NCI-H1417 (cell line): ENCODE data around the gene KCNQ2.

Source experiments
- DNase-seq, 3 experiments: peaks; one replicate each; lab custom pipeline; 2025; lab: John Stamatoyannopoulos, UW

The KCNQ2 gene

GRCh38 chr20:63403403-63404105, 68.9 kb downstream of the KCNQ2 start:
- DNase-seq: no peak

- peak in 2 of 3 experiments; percentile 42 to 46 for DNase-seq
Measured at GRCh38 chr20:63402860-63403220, 69.6 kb downstream of the KCNQ2 start.

DNA sequence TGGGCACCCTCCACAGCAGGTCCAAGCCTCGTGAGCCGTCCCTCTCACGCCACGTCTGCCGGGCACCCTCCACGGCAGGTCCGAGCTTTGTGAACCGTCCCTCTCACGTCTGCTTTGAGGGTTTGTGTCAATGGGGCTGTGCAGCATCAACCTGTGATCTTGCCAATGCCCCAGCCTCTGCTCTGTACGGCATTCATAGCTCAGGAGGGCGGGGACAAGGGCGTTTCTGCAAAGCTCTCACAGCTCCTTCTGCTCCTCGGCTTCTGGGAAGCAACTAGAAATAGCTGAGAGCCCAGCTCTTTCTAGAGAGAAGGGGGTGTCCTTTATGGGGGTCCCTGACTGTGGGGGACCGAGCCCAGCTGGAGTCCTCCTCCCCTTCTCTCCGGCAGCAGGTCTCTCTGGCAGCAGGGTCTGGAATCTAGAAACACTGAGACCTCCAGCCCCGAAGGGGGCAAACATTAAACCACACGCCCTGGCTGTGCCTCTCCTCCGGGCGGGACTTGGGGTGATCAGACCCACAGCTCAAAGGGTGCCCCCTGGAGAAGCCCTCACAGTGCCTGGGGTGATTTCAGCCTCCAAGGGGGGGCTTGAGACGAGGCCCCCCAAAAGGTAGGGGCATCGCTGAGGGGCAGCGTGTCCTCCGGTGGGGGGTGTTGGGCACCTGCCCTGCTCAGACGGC, 70.1 kb downstream of the KCNQ2 start:
- DNase-seq: peak; percentile 16 to 23 (median 22)

DNA sequence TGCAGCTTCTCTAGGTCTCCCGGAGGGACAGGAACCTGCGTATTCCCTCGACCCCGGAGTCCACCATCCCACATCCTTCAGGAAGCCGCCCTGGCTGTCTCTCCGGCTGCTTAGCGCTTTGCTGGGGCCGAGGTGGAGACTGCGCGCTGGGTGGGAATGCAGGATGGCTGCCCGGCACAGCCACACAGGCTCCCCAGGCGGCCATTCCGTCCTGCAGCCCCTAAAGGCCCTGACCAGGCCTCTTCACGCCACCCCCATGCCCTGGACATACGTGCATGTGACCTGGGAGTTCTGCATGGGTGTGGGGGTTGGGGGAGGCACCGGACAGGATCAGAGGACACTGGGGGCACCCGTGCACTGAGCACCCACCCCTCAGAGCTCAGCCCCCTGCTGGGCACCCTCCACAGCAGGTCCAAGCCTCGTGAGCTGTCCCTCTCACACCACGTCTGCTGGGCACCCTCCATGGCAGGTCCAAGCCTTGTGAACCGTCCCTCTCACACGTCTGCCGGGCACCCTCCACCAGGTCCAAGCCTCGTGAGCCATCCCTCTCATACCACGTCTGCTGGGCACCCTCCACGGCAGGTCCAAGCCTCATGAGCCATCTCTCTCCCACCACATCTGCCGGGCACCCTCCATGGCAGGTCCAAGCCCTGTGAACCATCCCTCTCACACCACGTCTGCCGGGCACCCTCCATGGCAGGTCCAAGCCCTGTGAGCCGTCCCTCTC, 70.9 kb downstream of the KCNQ2 start:
- no peak for DNase-seq

DNA sequence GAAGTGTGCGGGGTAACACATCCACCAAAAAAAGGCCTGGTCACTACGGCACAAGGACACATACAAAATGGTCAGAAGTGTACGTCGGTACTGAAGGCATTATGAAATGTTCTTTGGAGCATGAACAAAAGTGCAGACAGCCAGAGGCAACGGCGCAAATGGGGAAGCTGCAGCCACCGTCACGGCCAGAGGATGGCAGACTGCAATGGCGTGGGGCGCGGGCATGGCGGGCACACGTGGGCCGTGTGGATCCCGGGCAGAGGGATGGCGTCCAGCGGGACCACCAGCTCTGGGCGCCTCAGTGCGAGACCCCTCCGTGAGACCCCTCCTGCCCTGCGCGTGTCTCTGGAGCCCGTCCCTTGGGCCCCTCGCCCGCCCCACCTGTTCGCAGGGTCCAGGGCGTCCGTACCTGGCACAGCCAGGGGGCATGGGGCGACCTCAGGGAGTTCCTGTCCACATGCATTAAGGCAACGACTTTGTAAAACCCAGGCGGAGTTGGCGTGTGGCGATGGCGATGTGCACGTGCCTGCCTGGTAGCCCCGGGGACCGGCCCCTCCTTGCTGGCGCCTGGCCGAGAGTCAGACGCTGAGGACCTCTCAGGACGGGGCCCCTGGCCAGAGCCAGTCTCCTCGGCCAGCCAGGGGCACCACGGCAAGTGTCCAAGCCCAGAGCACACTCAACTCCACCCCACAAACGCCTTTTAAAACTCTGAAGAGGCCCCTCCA, 71.8 kb downstream of the KCNQ2 start:
- peak in 1 of 3 experiments; percentile 32 for DNase-seq

GRCh38 chr20:63399596-63400375, 72.7 kb downstream of the KCNQ2 start:
- no peak for DNase-seq

- DNase-seq: no peak
Measured at GRCh38 chr20:63398744-63399514, 73.5 kb downstream of the KCNQ2 start.

DNA sequence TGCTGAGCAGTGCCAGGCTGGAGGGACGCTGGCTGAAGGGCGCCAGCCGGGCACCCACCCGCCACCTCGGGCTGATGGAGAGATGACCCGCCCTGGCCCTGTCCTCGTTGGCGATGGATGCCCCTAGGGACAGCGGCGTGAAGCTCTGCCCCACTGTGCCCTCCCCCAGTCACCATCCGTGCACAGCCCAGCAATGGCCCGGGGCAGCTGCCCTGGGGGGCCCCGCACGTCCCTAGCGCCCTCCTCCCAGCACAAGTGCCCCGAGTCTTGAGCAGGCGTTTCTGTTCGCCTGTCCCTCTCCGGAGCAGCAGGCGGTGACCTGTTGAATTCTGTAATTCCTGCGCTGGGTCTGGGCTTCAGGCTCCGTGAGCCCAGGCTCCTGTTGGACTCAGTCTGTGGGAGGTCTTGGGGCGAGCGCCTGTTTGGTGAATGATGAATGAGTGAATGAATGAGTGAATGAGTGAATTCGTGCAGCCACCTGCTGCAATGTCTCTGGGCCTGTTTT, 74.5 kb downstream of the KCNQ2 start:
- no peak for DNase-seq

DNA sequence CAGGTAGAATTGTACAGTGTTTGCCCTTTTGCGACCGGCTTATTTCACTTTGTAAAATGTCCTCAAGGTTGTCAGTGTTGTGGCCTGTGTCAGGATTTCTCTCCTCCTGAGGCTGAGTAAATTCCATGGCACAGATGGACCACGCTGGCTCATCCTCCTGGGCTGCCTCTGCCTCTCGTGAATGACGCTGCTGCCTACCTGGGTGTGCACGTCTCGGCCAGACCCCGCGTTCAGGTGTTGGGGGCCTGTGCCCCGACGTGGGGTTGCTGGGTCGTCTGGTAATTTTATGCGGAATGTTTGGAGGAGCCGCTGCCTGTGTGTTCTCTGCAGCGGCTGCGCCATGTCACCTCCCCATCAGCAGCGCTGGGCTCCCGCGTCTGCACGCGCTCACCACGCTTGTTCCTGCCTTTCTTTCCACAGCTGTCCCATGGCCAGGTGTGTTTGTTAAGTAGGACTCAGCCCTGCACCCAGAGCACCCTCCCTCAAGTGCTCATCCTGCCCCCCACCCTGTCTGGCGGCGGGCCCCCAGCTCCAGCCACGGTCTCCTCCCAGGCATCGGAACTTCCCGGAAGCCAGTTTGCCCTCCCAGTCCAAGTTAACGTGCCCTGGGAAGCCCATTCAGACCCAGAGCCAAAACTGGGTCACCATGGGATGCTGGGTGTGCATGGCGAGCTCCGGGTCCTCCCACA, 75.2 kb downstream of the KCNQ2 start:
- DNase-seq: no peak

DNA sequence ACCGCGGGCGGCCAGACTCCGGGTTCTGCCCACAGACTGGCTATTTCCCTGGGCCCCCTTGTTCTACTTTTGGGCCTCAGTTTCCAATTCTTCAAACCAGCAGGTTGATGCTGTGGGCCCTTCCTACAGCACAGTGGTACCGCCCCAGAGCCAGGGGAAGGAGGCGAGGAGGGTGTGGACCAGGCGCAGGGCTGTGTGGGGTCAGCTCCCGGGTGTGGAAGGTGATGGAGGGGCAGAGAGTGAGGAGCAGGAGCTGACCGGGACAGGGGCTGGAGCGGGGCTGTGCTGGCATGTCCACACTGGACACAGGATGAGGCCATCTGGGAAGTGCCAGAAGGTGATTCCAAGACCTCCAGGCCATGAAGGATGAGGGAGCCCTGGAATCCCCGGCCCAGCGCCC, 76.2 kb downstream of the KCNQ2 start:
- DNase-seq: no peak

DNA sequence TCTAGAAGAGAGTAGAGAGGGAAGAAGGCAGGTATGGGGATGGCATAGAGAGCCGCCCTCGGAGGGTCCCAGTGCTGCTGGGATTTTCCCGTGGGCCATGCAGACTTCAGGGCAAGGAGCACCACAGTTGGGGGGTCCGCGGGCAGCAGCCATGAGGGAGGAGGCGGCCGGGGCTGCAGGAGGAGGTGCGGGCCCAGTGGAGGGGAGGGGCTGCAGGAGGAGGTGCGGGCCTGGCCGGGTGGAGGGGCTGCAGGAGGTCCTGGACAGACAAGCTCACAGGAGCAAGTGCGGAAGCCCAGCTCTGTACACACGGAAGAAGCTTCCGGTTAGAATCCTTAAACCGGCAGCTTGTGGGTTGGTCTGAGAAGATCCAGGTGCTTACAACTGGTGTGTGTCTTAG, 76.7 kb downstream of the KCNQ2 start:
- DNase-seq: no peak

- DNase-seq: no peak
Measured at GRCh38 chr20:63394920-63395455, 77.5 kb downstream of the KCNQ2 start.

DNA sequence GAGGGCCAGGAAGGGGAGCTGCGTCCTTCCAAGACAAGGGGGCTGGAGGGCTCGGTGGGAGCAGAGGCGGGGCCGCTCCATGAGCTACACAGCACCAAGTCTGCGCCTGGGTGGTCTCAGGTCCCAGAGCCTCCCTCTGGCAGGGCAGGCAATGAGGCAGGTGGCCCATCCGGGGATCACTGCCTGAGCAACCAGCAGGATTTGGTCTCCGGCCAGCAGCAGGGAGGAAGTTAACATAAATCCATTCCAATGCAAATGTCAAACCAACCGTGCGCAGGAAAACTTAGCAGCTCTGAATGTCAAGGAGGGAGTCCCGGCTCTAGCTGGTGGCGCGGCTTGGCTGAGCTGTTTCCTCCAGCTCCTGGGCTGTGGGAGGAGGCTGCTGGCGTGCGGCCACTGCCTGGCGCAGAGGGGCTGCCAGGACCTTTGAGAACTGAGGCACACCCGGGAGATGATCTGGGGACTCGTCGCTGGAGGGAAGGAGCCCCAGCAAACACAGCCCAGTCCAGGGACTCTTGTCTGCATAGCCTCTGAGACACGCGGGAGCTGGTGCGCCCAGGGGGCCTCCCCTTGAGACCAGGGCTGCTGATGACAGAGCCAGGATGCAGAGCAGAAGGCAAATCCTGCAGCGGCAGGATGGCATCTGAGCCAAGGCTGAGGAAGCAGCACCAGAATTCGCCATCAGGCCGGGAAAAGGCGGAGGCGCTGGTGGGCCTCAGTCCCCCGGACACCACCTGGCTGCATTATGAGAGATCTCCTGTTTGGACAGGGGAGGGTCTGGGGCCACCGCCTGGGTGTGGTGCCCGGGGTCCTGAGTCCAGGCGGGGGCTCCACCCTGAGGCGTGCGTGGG, 78.2 kb downstream of the KCNQ2 start:
- no peak for DNase-seq

DNA sequence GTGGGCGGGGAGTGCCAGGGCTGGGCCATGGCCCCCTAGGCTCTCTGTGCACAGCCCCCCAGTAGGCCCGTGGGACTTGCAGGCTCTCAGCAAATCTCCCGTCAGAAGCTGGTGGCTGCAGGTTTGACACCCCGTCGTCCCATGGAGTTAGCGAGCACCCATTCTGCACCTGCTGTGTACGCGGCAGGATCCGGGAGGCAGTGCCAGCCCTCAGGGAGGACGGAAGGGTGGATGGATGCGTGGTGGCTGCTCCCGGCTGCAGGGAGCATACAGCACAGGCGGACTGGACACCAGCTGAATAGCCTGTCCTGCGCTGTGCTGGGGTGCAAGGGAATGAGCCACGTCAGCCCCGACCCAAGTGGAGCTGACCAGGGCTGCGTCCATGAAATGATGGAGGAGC, 78.9 kb downstream of the KCNQ2 start:
- no peak for DNase-seq

DNA sequence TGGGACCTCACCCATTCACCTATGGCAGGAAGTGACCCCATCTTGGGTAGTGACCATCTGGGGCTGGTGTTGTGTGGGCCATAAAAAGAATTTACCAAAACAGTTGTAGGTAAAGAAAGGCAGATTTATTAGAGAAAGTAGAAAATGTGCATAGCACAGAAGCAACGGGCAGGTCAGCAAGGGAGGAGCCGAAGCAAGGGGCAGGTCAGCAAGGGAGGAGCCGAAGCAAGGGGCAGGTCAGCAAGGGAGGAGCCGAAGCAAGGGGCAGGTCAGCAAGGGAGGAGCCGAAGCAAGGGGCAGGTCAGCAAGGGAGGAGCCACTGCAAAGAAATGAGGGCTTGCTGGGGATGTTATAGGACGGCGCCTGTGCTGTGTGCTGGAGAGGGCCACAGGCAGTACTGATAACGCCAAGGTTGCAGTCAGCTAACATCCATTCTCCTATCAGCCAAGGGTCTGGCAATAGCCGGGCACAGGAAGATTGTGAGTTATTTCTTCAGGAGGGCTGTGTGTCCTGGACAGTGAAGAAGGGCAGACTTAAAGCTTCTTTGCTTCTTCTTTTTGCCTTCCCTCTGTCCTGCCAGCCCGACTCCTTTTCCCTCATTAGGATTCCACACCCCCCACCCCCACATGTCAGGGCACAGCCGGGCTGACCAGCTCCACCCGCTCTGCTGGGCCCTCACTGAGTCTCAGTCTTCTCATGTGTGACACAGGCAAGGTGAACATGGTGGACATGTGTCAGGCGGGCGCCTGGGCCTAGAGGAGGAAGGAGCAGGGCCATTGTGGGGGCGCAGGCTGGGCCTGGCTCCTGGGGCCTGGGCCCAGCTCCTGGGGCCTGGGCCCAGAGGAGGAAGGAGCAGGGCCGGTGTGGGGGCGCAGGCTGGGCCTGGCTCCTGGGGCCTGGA, 79.7 kb downstream of the KCNQ2 start:
- DNase-seq: no peak

DNA sequence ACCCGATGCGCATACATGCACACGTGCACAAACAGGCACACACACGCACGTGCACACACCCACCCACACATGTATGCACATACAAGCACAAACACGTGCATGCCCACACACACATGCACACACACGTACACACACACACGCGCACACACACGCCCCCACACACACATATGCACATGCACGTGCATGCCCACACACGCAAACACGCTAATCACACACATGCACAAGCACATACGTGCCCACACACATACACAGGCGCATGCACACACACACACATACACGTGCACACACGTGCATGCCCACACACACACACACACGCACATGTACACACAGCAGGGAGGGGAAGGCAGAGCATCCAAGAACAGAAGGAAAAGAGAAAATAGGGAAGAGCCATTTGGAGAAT, 84.5 kb downstream of the KCNQ2 start:
- DNase-seq: no peak

DNA sequence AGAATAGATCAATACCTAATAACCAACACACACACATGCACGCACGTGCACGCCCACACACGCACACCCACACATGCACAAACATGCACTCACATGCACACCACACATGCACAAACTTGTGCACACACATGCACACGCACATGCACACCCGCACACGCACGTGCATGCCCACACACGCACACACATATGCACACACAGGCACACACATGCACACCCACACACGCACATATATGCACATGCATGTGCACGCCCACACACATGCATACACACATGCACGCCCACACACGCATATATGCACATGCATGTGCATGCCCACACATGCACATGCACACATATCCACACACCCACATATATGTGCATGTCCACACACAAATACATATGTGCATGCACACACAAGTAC, 85.1 kb downstream of the KCNQ2 start:
- DNase-seq: no peak

DNA sequence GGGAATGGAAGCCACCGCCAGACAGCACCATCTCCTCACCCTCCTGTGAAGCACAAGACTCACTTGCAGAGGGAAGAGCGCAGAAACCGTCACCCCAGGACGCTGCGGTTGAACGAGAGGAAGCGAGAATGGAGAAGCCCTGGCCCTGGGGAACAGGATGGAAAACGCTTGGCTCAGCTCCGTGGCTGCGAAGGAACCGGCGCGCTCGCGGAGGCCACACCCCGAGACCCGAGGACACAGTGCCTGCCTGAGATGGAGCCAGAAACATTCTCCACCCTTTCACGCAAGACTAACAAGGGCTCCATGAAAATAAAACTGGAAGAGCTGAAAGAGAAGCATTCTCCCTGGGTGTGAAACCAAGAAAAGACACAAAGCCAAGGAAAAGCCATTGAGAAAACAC, 86.0 kb downstream of the KCNQ2 start:
- no peak for DNase-seq
